ENCODE data around the gene TMLHE.

DNA sequence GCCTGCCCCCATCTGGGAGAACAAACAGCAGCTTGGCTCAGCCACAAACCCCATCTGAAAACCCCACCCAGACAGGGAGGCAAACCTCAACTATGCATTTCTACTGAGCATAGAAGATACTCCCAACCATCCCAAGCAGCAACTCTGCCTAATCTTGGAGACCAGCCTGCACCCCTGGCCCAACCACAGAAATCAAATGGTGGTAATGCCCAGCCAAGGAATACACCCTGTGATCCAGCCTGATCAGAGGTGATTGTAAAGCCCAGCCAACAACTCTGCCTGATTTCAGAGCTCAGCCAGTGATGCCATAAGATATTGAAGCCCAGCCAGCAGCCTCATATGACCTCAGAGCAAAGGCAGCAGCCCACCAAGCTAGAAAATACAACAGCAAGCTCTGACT is 19.8 kb downstream of the TMLHE start:
- TF ChIP-seq, protein P1, sequence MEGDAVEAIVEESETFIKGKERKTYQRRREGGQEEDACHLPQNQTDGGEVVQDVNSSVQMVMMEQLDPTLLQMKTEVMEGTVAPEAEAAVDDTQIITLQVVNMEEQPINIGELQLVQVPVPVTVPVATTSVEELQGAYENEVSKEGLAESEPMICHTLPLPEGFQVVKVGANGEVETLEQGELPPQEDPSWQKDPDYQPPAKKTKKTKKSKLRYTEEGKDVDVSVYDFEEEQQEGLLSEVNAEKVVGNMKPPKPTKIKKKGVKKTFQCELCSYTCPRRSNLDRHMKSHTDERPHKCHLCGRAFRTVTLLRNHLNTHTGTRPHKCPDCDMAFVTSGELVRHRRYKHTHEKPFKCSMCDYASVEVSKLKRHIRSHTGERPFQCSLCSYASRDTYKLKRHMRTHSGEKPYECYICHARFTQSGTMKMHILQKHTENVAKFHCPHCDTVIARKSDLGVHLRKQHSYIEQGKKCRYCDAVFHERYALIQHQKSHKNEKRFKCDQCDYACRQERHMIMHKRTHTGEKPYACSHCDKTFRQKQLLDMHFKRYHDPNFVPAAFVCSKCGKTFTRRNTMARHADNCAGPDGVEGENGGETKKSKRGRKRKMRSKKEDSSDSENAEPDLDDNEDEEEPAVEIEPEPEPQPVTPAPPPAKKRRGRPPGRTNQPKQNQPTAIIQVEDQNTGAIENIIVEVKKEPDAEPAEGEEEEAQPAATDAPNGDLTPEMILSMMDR (conservative IDR thresholded peaks at IDR 0.05; ENCODE audit: low read depth, low read length), result no peak
- TF ChIP-seq EZH2 (IDR thresholded peaks at IDR 0.05; ENCODE audit: low read length, unreplicated experiment), result no peak
- TF ChIP-seq EZH2phosphoT487 (IDR thresholded peaks at IDR 0.05; ENCODE audit: borderline replicate concordance, low read length), result no peak

All from PC-3 (cell line).